ENCODE measurements around the gene PRAMEF25.
"Not testable (repeated sequence)": the region's sequence is repeated elsewhere in the genome, so short reads cannot be mapped to it uniquely, and the experiment has no call there.

Gene PRAMEF25

DNA sequence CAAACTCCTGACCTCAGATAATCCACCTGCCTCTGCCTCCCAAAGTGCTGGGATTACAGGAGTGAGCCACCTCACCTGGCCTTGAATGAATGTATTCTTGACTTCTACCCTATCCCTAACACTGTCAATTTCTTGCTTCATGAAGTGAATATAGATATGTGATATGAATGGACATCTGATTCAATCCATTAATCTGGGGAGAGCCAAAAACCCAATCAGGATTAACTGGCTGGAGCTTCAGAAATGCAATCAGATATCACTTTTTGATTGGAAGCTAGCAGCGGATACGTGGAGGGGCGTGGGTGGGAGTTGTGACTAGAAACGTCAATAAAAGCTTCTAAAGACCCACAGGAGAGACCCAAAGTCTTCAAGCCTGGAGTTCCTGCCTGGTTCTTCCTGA is at the start of gene PRAMEF25:
Gene PRAMEF25 (plus strand): TSS at position 301 of the 400 bp plus-strand sequence. CDS start 2,920 bp downstream, outside the sequence.
- H3K27me3 ChIP-seq (ENCODE audit: insufficient read depth, low read depth); H3K4me3 ChIP-seq (IDR thresholded peaks at IDR 0.05; ENCODE audit: insufficient read depth, low read depth, low read length); H3K79me2 ChIP-seq (ENCODE audit: insufficient read depth, low read depth); H4K20me1 ChIP-seq (ENCODE audit: insufficient read depth); H3K36me3 ChIP-seq (ENCODE audit: insufficient read depth); H2AFZ ChIP-seq (ENCODE audit: low read depth); H3K27ac ChIP-seq; H3K4me2 ChIP-seq; H3K9ac ChIP-seq; H3K4me1 ChIP-seq (ENCODE audit: low read depth, poor library complexity, severe bottlenecking): not testable (repeated sequence)

DNA sequence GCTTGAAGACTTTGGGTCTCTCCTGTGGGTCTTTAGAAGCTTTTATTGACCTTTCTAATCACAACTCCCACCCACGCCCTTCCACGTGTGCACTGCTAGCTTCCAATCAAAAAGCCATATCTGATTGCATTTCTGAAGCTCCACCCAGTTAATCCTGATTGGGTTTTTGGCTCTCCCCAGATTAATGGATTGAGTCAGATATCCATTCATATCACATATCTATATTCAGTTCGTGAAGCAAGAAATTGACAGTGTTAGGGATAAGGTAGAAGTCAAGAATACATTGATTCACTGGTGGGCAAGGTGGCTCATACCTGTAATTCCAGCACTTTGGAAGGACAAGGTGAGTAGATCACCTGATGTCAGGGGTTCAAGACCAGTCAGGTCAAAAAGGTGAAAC is 14.1 kb upstream of the PRAMEF25 start, which contains the start of gene PRAMEF27:
Gene PRAMEF27 (minus strand): TSS at position 101 of the 400 bp plus-strand sequence. CDS start 2,916 bp downstream, outside the sequence.
- H4K20me1 ChIP-seq (ENCODE audit: insufficient read depth); H3K27ac ChIP-seq; H3K4me3 ChIP-seq (IDR thresholded peaks at IDR 0.05; ENCODE audit: insufficient read depth, low read depth, low read length); H3K36me3 ChIP-seq (ENCODE audit: insufficient read depth); H2AFZ ChIP-seq (ENCODE audit: low read depth); H3K4me1 ChIP-seq (ENCODE audit: low read depth, poor library complexity, severe bottlenecking); H3K9ac ChIP-seq; H3K4me2 ChIP-seq; H3K79me2 ChIP-seq (ENCODE audit: insufficient read depth, low read depth); H3K27me3 ChIP-seq (ENCODE audit: insufficient read depth, low read depth): not testable (repeated sequence)

- not testable (repeated sequence) for H3K36me3 ChIP-seq (ENCODE audit: insufficient read depth); H3K9ac ChIP-seq; H3K27me3 ChIP-seq (ENCODE audit: insufficient read depth, low read depth); H3K27ac ChIP-seq; H3K4me2 ChIP-seq; H4K20me1 ChIP-seq (ENCODE audit: insufficient read depth); H3K4me1 ChIP-seq (ENCODE audit: low read depth, poor library complexity, severe bottlenecking); H3K79me2 ChIP-seq (ENCODE audit: insufficient read depth, low read depth); H3K4me3 ChIP-seq (IDR thresholded peaks at IDR 0.05; ENCODE audit: insufficient read depth, low read depth, low read length); H2AFZ ChIP-seq (ENCODE audit: low read depth)
These were observed 46.2 kb downstream of the PRAMEF25 start, which contains the start of gene HNRNPCL2 for GRCh38 chr1:13116754-13117153. HNRNPCL2 (minus strand) TSS chr1:13116854; CDS start chr1:13116400, 454 bp downstream.
